GM19452 (cell line): ENCODE measurements around the gene CEP170.
A peak's percentile ranks its signal among the peaks of the same experiment; 100 is the strongest.
"Not testable (repeated sequence)": the region's sequence is repeated elsewhere in the genome, so short reads cannot be mapped to it uniquely, and the experiment has no call there.

Experiments used
- ATAC-seq: cut with Tn5 transposase; IDR thresholded peaks from one replicate; pipeline ENCODE4 v1.9.1; 2021; ENCODE audit not compliant: unreplicated experiment

The CEP170 gene

GRCh38 chr1:243183661-243184060 lies 71.4 kb downstream of the CEP170 start:
- not testable (repeated sequence) for ATAC-seq

GRCh38 chr1:243183176-243183575 lies 71.9 kb downstream of the CEP170 start:
- ATAC-seq = not testable (repeated sequence)

DNA sequence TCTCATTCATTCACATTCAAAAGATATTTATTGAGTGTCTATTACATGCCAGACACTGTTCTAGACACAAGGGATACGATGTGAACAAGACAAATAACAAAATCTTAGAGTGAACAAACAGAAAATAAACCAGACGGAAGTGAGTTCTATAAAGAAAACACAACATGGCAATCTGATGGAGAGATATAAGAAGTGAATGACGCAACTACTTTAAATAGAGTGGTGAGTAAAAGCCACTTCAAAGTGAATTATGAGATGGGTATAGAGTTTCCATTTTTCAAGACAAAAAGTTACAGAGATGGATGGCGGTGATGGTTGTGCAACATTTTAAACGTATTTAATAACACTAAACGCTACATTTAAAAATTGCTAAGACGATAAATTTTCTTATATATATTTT lies 75.4 kb downstream of the CEP170 start:
- ATAC-seq = no peak

DNA sequence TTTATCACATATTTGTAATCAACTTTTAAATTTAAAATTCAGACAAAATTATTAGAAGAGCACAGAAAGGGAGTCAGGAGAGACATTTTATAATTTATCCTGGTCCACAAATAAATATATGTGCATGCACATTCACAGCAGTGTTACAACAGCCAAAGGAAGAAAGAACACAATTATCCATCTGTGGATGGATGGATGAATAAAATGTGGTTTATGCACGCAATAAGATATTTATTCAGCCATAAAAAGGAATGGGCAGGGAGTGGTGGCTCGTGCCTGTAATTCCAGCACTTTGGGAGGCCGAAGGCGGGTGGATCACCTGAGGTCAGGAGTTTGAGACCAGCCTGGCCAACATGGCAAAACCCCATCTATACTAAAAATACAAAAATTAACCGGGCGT lies 77.3 kb downstream of the CEP170 start:
- not testable (repeated sequence) for ATAC-seq

DNA sequence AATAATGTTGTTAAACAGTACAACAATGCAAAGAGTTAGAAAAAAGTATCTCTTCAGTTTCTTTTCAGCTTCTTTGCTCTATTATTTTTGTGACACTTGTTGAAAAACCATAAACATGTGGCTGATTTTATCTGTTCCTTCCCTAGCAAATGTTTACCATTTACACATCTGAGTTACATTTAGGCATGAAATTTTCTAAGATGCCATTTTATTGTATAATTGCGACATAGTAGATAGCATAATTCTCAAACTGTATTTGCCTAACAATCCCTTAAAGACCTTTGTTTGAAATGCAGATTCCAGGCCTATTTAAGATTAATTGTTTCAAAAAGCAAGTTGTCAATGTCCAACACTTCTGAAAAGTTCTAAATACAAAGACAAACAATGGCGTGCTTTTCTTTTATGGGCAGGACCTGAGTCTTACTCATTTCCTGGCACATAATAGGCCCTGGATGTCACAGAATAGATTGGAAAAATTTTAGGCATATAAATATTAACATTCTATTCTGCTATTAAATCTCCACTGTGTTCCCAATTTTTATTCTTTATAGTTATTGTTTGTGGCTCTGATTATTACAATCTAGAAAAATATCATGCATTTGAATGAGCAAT lies 81.2 kb downstream of the CEP170 start:
- ATAC-seq = not testable (repeated sequence)

GRCh38 chr1:243164911-243165310 lies 90.2 kb downstream of the CEP170 start:
- ATAC-seq = not testable (repeated sequence)

DNA sequence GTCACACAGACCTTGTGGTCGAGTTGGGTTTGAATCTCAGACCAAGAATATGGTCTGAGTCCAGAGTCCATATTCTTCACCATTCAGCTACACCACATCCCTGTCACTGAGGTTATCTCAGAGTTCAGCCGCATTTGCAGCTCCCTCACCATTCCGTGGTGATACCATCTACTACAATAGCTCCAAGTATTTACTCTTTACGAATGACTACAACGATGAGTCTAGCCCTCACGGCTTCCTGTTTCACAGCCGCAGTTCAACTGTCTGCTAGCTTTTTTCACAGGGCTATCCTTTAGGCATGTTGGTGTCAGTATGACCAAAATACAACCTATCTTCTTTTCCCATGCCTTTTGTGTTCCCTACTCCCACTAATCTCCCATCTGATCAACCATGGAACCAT lies 104.2 kb downstream of the CEP170 start:
- ATAC-seq = not testable (repeated sequence)

DNA sequence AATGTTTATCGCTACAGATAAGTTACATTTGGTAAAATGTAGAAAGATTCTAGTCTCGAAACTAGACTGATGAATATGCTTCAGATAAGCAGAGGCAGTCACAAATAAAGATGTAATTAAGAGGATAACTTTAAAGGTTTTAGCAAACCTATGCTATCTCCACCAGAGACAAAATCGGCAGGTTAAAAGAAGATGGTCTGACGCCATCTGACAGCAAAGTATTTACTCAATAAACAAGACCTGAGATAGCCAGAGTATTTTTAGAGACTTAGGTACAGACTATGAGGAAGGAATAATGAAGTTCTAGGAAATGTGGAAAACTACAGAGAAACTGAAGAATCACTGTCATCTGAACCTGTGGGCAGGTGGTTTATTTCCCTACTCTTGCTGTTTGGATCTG lies 106.0 kb downstream of the CEP170 start:
- ATAC-seq = not testable (repeated sequence)

DNA sequence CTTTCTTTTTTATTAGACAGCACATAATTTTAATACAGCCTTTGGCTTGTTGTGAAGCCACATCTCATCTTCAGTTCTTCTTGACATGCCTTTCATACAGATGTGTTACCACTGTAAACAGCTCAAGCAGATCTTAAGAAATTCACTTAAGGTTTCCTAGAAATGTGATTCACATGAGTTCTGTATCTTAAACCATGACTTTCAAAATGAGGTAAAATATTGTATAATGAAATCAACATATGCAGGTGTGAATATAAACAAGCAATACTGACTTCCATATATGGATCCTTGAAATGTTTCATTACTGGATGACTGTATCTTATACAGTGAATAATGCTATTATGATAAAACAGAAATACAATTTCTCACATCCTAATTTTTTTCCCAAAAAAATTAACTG lies 107.7 kb downstream of the CEP170 start:
- not testable (repeated sequence) for ATAC-seq

- ATAC-seq = not testable (repeated sequence)
These were observed 114.6 kb downstream of the CEP170 start for GRCh38 chr1:243140498-243140897.

GRCh38 chr1:243122876-243123409 lies 132.1 kb downstream of the CEP170 start:
- not testable (repeated sequence) for ATAC-seq

- ATAC-seq = not testable (repeated sequence)
These were observed 133.1 kb downstream of the CEP170 start for GRCh38 chr1:243121939-243122338.

- not testable (repeated sequence) for ATAC-seq
These were observed 136.3 kb downstream of the CEP170 start for GRCh38 chr1:243118601-243119322.

DNA sequence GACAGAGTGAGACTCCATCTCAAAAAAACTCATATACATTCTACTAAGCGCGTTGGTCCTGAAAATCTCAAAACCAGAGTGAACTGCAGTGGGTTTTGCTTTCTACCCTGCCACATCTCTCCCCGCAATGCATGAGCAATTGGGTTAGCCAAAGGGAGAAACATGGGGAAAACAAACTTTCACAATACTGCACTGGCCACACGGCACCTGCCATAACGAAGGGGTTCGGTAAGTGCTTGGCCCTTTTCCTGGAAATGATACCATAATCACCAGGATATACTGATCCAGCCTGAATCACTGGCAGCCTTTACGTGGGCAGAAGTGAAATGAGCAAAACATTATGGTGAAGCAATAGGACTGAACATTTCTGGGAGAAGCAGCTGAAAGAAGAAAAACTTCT lies 138.9 kb downstream of the CEP170 start:
- ATAC-seq = not testable (repeated sequence)

DNA sequence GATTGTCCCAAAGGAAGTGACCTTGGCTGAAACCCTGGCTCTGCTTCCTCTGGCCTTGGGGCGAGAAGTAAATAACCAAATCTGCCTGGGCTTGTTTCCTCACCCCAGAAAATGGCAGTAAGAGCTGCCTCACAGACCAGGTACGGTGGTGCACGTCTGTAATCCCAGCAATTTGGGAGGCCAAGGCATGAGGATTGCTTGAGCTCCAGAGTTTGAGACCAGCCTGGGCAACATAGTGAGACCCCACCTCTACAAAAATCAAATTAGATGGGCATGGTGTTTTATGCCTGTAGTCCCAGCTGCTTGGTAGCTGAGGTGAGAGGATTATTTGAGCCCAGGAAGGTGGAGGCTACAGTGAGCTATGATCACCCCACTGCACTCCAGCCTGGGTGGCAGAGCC lies 140.3 kb downstream of the CEP170 start:
- not testable (repeated sequence) for ATAC-seq

- peak; percentile 90 for ATAC-seq
These were observed 140.9 kb downstream of the CEP170 start for GRCh38 chr1:243114059-243114713.

DNA sequence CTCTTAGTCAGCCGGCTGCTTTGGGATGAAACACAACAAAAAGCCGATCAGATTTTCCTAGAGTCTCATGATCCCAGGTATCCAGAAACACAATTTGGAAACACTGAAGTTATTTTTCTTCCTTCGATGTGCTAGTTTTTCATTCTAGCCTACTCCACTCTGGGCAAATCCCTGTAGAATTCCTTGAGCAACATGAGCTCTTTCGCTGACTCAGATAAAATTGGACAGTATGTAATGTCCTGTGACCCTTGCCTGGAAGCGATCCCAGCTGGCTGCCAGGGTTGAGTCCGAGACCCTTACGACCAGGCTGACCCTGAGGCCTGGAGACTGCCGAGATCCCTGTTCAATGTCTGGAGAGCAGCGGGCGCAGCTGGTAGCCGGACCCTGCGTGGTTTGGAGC lies 147.9 kb downstream of the CEP170 start:
- not testable (repeated sequence) for ATAC-seq

DNA sequence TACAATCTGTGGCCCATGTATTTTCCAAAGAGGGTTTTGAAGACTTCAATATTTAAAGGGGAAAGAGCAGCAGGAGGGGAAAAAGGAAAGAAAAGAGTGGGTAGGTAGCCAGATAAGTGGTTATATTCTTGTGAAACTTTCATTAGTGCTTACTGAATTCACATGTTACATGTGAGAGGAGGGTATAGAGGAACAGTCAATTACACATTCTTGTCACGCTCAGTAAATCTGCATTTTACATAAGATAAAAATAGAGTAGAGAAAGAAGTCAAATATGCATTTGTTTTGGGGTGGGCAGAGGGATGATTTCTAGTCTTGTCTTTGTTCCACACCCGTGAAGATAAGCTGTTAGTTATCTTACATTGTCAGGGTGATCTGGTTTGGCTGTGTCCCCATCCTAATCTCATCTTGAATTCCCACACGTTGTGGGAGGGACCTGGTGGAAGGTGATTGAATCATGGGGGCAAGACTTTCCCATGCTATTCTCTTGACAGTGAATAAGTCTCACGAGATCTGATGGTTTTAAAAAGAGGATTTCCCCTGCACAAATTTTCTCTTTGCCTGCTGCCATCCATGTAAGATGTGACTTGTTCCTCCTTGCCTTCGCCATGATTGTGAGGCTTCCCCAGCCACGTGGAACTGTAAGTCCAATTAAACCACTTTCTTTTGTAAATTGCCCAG lies 149.3 kb downstream of the CEP170 start:
- not testable (repeated sequence) for ATAC-seq

DNA sequence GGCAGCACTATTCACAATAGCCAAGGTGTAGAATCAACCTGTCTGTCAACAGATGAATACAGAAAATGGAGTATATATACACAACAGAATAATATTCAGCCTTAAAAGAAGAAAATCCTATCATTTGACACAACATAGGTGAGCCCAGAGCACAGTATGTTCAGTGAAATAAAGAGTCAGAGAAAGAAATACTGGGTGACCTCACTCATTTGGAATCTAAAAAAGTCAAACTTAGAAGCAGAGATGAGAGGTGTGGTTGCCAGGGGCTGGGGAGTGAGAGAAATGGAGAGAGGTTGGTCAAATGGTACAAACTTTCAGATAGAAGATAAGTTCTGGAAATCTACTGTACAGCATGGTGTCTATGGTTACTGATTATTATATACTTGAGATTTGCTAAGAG lies 150.0 kb downstream of the CEP170 start:
- ATAC-seq = not testable (repeated sequence)

DNA sequence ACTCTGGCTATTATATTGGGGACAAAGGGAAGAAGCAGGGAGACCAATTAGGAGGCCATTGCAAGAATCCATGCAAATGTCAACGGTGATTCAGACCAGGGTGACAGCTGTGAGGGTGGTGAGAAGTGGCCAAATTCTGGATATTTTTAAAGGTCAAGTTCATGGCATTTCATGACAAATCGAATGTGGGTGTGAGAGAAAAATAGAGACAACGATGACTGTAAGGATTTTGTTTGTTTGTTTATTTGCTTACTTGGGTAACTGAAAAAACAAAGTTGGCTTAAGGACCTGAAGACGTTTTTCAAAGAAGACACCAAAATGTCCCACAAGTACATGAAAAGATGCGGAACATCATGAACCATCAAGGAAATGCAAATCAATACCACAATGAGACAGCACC lies 150.6 kb downstream of the CEP170 start:
- ATAC-seq = not testable (repeated sequence)

- ATAC-seq = peak; percentile 93
These were observed 153.5 kb downstream of the CEP170 start for GRCh38 chr1:243101551-243102050.
